GM18502 (cell line): ENCODE measurements around the gene UBE2J2.
"Not testable (repeated sequence)": the region's sequence is repeated elsewhere in the genome, so short reads cannot be mapped to it uniquely, and the experiment has no call there.

ENCODE experiments used
- ATAC-seq: cut with Tn5 transposase; IDR thresholded peaks from one replicate; pipeline ENCODE4 v1.9.1; 2021; ENCODE audit warnings: mild to moderate bottlenecking; ENCODE audit not compliant: unreplicated experiment, poor library complexity

The UBE2J2 gene

GRCh38 chr1:1259540-1259939, 14.1 kb downstream of the UBE2J2 start:
- no peak for ATAC-seq

- ATAC-seq: no peak
These were observed 14.6 kb downstream of the UBE2J2 start for GRCh38 chr1:1259119-1259488.

- ATAC-seq: no peak
These were observed 16.4 kb downstream of the UBE2J2 start for GRCh38 chr1:1256956-1257871.

GRCh38 chr1:1255611-1256010, 18.0 kb downstream of the UBE2J2 start:
- ATAC-seq: no peak

- ATAC-seq: no peak
These were observed 18.6 kb downstream of the UBE2J2 start for GRCh38 chr1:1255078-1255477.

- ATAC-seq: no peak
These were observed 19.0 kb downstream of the UBE2J2 start for GRCh38 chr1:1254667-1254998.

- ATAC-seq: no peak
These were observed 19.5 kb downstream of the UBE2J2 start for GRCh38 chr1:1253972-1254666.

GRCh38 chr1:1253314-1253713, 20.3 kb downstream of the UBE2J2 start:
- ATAC-seq: no peak

- no peak for ATAC-seq
These were observed 22.8 kb downstream of the UBE2J2 start for GRCh38 chr1:1250786-1251284.

- ATAC-seq: not testable (repeated sequence)
These were observed 25.4 kb downstream of the UBE2J2 start for GRCh38 chr1:1248009-1248913.

GRCh38 chr1:1247341-1247913, 26.2 kb downstream of the UBE2J2 start:
- ATAC-seq: no peak

- ATAC-seq: no peak
These were observed 26.9 kb downstream of the UBE2J2 start, which contains the start of gene C1QTNF12 for GRCh38 chr1:1246577-1247340. Gene C1QTNF12, minus strand, starts transcription at chr1:1246722. Its CDS starts 32 bp downstream, at chr1:1246690.

- ATAC-seq: no peak
These were observed 27.7 kb downstream of the UBE2J2 start for GRCh38 chr1:1245817-1246576.

GRCh38 chr1:1245178-1245816, 28.4 kb downstream of the UBE2J2 start:
- no peak for ATAC-seq

GRCh38 chr1:1244192-1244811, 29.4 kb downstream of the UBE2J2 start:
- no peak for ATAC-seq

GRCh38 chr1:1243807-1244191, 29.9 kb downstream of the UBE2J2 start:
- ATAC-seq: no peak

GRCh38 chr1:1243266-1243660, 30.4 kb downstream of the UBE2J2 start:
- no peak for ATAC-seq
